HepG2 (cell line): ENCODE data around the gene NR3C2. TPM values are rescaled to one million over a fixed set of nuclear protein-coding genes. Genes with fewer than 3 reads are reported as not detected.

Source experiments
- ATAC-seq: fragments of 200-7000 bp; cut with Tn5 transposase; 3 replicates; pipeline ENCODE4 v1.9.1; 2020; ENCODE audit warnings: mild to moderate bottlenecking, moderate library complexity
- BruUV-seq: library from RNA; stranded (reverse); fragments of 400-500 nt; replicated peaks from 2 replicates; lab custom pipeline; 2021; lab: Mats Ljungman, UMichigan
- CTCF ChIA-PET: fragments of 300-600 bp; formaldehyde crosslinking; extraction: SDS; loops from one replicate; lab custom pipeline; 2021; ENCODE audit warnings: low total read pairs, inconsistent platforms, low intra/inter-chr PET ratio; lab: Yijun Ruan, JAX
- POLR2A ChIA-PET: fragments of 350-600 bp; sonication (Branson Sonifier 250); formaldehyde crosslinking; loops from one replicate; lab custom pipeline; 2020; ENCODE audit warnings: antibody characterized with exemption, inconsistent platforms; lab: Yijun Ruan, JAX
- DNase-seq: peaks from one replicate; pipeline ENCODE4 v3.0.0-alpha.2; 2015; ENCODE audit warnings: low spot score
- FAIRE-seq: peaks from 3 replicates; lab custom pipeline; 2011; peaks lifted over from hg19 to GRCh38; lab: Jason Lieb, UNC
- H2AFZ ChIP-seq: one replicate; pipeline ENCODE4 v1.6.1; 2011; ENCODE audit warnings: low read length, inconsistent platforms
- H3K27ac ChIP-seq: fragments of 300-600 bp; 3 replicates; pipeline ENCODE4 v1.8.0; 2011; ENCODE audit warnings: mixed run types, mild to moderate bottlenecking, mixed read lengths, low read length, inconsistent platforms; ENCODE audit not compliant: insufficient read depth; ENCODE audit errors: extremely low read length
- H3K27me3 ChIP-seq, 2 experiments: fragments of 200-600 bp in 1 of 2; 2 replicates in 1 of 2; 3 replicates in 1 of 2; pipeline versions ENCODE4 v1.6.0 to v1.8.0; 2011; ENCODE audit warnings: low read length in 2 of 2, mild to moderate bottlenecking in 2 of 2, moderate library complexity in 2 of 2, inconsistent platforms in 1 of 2; ENCODE audit not compliant: insufficient read depth in 2 of 2, control insufficient read depth in 1 of 2
- H3K36me3 ChIP-seq, 2 experiments: fragments of 200-600 bp in 1 of 2; replicated peaks in 1 of 2; 2 replicates in 1 of 2; 3 replicates in 1 of 2; pipeline versions ENCODE4 v1.5.1 to v1.8.0; 2011; ENCODE audit warnings: low read length in 2 of 2, inconsistent platforms in 1 of 2; ENCODE audit not compliant: insufficient read depth in 2 of 2, control insufficient read depth in 1 of 2
- H3K4me1 ChIP-seq: 2 replicates; pipeline ENCODE4 v1.5.1; 2012; ENCODE audit warnings: low read length, inconsistent platforms; ENCODE audit not compliant: insufficient read depth
- H3K4me2 ChIP-seq: 2 replicates; pipeline ENCODE4 v1.6.0; 2011; ENCODE audit warnings: low read depth, low read length, inconsistent platforms
- H3K4me3 ChIP-seq, 3 experiments: fragments of 200-600 bp in 1 of 3; sonication (generic), shearing (Covaris generic) in 1 of 3; replicated peaks in 1 of 3; 2 replicates each; pipeline ENCODE4 v1.5.1; 2011 to 2016; ENCODE audit warnings: low read length in 3 of 3, inconsistent platforms in 2 of 3, low read depth in 2 of 3, mild to moderate bottlenecking in 2 of 3, control low read depth in 1 of 3, mixed read lengths in 1 of 3; ENCODE audit not compliant: insufficient read depth in 1 of 3
- H3K79me2 ChIP-seq: one replicate; pipeline ENCODE4 v1.6.1; 2011; ENCODE audit warnings: low read length, inconsistent platforms; ENCODE audit not compliant: insufficient read depth
- H3K9ac ChIP-seq: 2 replicates; pipeline ENCODE4 v1.6.0; 2011; ENCODE audit warnings: mild to moderate bottlenecking, low read depth, low read length, inconsistent platforms; ENCODE audit not compliant: insufficient read depth
- H3K9me3 ChIP-seq: 2 replicates; pipeline ENCODE4 v1.5.1; 2012; ENCODE audit warnings: mild to moderate bottlenecking, low read length
- H4K20me1 ChIP-seq: 2 replicates; pipeline ENCODE4 v1.6.0; 2011; ENCODE audit warnings: inconsistent platforms, mild to moderate bottlenecking, low read length, moderate library complexity; ENCODE audit not compliant: insufficient read depth
- ATF2 ChIP-seq: sonication (generic); formaldehyde crosslinking; IDR thresholded peaks from 2 replicates; pipeline ENCODE4 v1.4.0; 2020; ENCODE audit warnings: missing genetic modification reagents
- ATM ChIP-seq: fragments of 450-650 bp; IDR thresholded peaks from 2 replicates; pipeline ENCODE4 v1.7.1; 2017; ENCODE audit warnings: mild to moderate bottlenecking, borderline replicate concordance
- BATF2 ChIP-seq: sonication (generic); formaldehyde crosslinking; IDR thresholded peaks from 2 replicates; pipeline ENCODE4 v1.8.0; 2022; ENCODE audit warnings: mild to moderate bottlenecking, missing genetic modification reagents, moderate library complexity
- BCL6 ChIP-seq: IDR thresholded peaks from 2 replicates; pipeline ENCODE4 v1.6.1; 2016; ENCODE audit warnings: missing genetic modification reagents, missing compliant biosample characterization
- CC2D1A ChIP-seq: sonication (generic); formaldehyde crosslinking; IDR thresholded peaks from 2 replicates; pipeline ENCODE4 v1.8.1; 2023; ENCODE audit warnings: mild to moderate bottlenecking, missing genetic modification reagents
- HMG20A ChIP-seq: IDR thresholded peaks from 2 replicates; pipeline ENCODE4 v1.6.1; 2016; ENCODE audit warnings: borderline replicate concordance
- WGBS: methylation state at CpG from one replicate; pipeline ENCODE4 v1.1.6; 2017; ENCODE audit warnings: low lambda C conversion rate; 5-methylcytosine and 5-hydroxymethylcytosine counted together
- in situ Hi-C: cut with HindIII; loops from 2 replicates; pipeline ENCODE4 v1.10.0; 2017; ENCODE audit warnings: low pct_unique_long_range_greater_than_20kb; ENCODE audit not compliant: extremely low pct_ligation_motif_present
- intact Hi-C: fragments of 100-400 bp; cut with micrococcal nuclease; formaldehyde crosslinking; loops from one replicate; pipeline ENCODE4 v1.10.0; 2022; ENCODE audit not compliant: unreplicated experiment
- polyA plus RNA-seq, 8 experiments: library from polyadenylated mRNA; depleted of rRNA in 3 of 8; stranded (reverse) in 7 of 8; unstranded in 1 of 8; fragments of >200 nt; fragmentation: Illumina TruSeq in 4 of 8; extraction: Trizol in 4 of 8; gene quantifications; 2 replicates each; pipeline versions ENCODE4 v1.2.1 to v1.2.3, GENCODE V29; 2011 to 2016; ENCODE audit warnings: low read depth in 4 of 8, missing spikeins in 1 of 8, mixed read lengths in 1 of 8; ENCODE audit not compliant: insufficient read depth in 1 of 8
- total RNA-seq, 5 experiments: library from RNA; depleted of rRNA; stranded (reverse); fragments of >200 nt; fragmentation: Illumina TruSeq; extraction: Trizol; gene quantifications; 2 replicates each; pipeline ENCODE4 v1.2.3, GENCODE V29; 2016; ENCODE audit warnings: low read depth in 1 of 5

Gene NR3C2
- total and polyA plus RNA-seq, 2 of the 13 experiments (the other 11 are each of a cell fraction or from before 2014, with no cell fraction given): 0.26 to 0.46 TPM

- no peak overlapping the region for H3K4me2 ChIP-seq
- no peak for FAIRE-seq
Measured at GRCh38 chr4:148205476-148205875, 236.7 kb downstream of the NR3C2 start.

GRCh38 chr4:148204892-148205291 lies 237.3 kb downstream of the NR3C2 start:
- H4K20me1 ChIP-seq: no peaks in the 10 kb centered on the region
- no peak overlapping the region for H3K4me2 ChIP-seq
- ChIA-PET POLR2A (no interaction called here), CTCF (no interaction called here)
- no peaks in the 10 kb centered on the region; a peak in 1 of 5 replicates for H3K27me3 ChIP-seq
- no peak for TF ChIP-seq HMG20A (CRISPR knock-in tag)
- TF ChIP-seq BATF2 (CRISPR knock-in tag): no peak
- TF ChIP-seq, all 625 proteins: peak for 0
- H3K4me3 ChIP-seq: no peak overlapping the region
- H3K4me1 ChIP-seq: no peaks in the 10 kb centered on the region
- no peak overlapping the region for H2AFZ ChIP-seq
- no peak overlapping the region for H3K27ac ChIP-seq
- H3K9me3 ChIP-seq: no peaks in the 10 kb centered on the region
- no peaks in the 10 kb centered on the region for H3K79me2 ChIP-seq
- no peak overlapping the region for H3K9ac ChIP-seq
- FAIRE-seq (no peak), ATAC-seq (no peak), DNase-seq (no peak)
- no TSS peak for BruUV-seq
- no peaks in the 10 kb centered on the region for H3K36me3 ChIP-seq
- intact Hi-C loops: no loop called here
- 7% methylated on average over 1 of the region's 1 CpG for WGBS
- in situ Hi-C loops: no loop called here

More at GRCh38 chr4:148205476-148205875, 236.7 kb downstream of the NR3C2 start:
- Histone ChIP-seq H4K20me1 (no peaks in the 10 kb centered on the region), H3K36me3 (no peaks in the 10 kb centered on the region), H3K9me3 (no peaks in the 10 kb centered on the region), H3K79me2 (no peaks in the 10 kb centered on the region), H3K9ac (no peak overlapping the region), H3K4me1 (no peaks in the 10 kb centered on the region), H3K27me3 (no peaks in the 10 kb centered on the region; a peak in 1 of 5 replicates), H3K4me3 (no peak overlapping the region), H2AFZ (no peak overlapping the region), H3K27ac (no peak overlapping the region)
- intact Hi-C loops (no loop called here), in situ Hi-C loops (no loop called here)
- DNase-seq (no peak), ATAC-seq (no peak)
- ChIA-PET CTCF (no interaction called here), POLR2A (no interaction called here)
- no TSS peak for BruUV-seq
- 23% methylated on average over 3 of the region's 3 CpGs for WGBS
- TF ChIP-seq BCL6 (CRISPR knock-in tag) (no peak), ATF2 (no peak), ATM (no peak), CC2D1A (no peak)
